Body of pancreas (tissue), 4 donors: ENCODE measurements around the gene HOXB6. TPM values are rescaled to one million over a fixed set of nuclear protein-coding genes. Genes with fewer than 3 reads are reported as not detected.

Source experiments
- ATAC-seq: fragments of 150-250 bp; one replicate; pipeline ENCODE4 v1.9.1; 2016
- DNase-seq, 4 donors: peaks; one replicate each; pipeline ENCODE4 v3.0.0-alpha.2; 2019
- H3K27ac ChIP-seq, 4 donors: fragments of 200-600 bp; sonication (generic); 1 replicate in 3 of 4; 2 replicates in 1 of 4; pipeline versions ENCODE4 v1.5.1 to v1.6.1; 2016 to 2019; ENCODE audit warnings: mild to moderate bottlenecking in 1 of 4, mixed read lengths in 1 of 4, moderate library complexity in 1 of 4
- H3K27me3 ChIP-seq, 2 donors: fragments of 200-600 bp; sonication (generic); one replicate each; pipeline ENCODE4 v1.6.0; 2016; ENCODE audit warnings: mild to moderate bottlenecking in 1 of 2
- H3K36me3 ChIP-seq, 2 donors: fragments of 200-600 bp; sonication (generic); replicated peaks in 1 of 2; 2 replicates each; pipeline ENCODE4 v1.5.1; 2016; ENCODE audit warnings: low read depth in 2 of 2; ENCODE audit not compliant: insufficient read depth in 1 of 2
- H3K4me1 ChIP-seq: fragments of 200-600 bp; sonication (generic); one replicate; pipeline ENCODE4 v1.6.0; 2016
- H3K4me3 ChIP-seq, 2 donors: fragments of 200-600 bp; sonication (generic); 1 replicate in 1 of 2; 2 replicates in 1 of 2; pipeline ENCODE4 v1.5.1; 2016 to 2019
- H3K9me3 ChIP-seq, 3 donors: fragments of 200-600 bp; sonication (generic); 1 replicate in 2 of 3; 2 replicates in 1 of 3; pipeline ENCODE4 v1.5.1; 2016
- CTCF ChIP-seq, 7 experiments: fragments of 450-650 bp in 4 of 7; fragments of 200-600 bp in 3 of 7; sonication (generic) in 3 of 7; IDR thresholded peaks; one replicate each; pipeline ENCODE4 v1.5.1; 2016 to 2019; ENCODE audit warnings: antibody characterized with exemption in 7 of 7
- POLR2A ChIP-seq, 3 donors: fragments of 450-650 bp; IDR thresholded peaks; one replicate each; pipeline ENCODE4 v1.6.1; 2016; ENCODE audit warnings: antibody characterized with exemption in 3 of 3, mild to moderate bottlenecking in 2 of 3
- WGBS, 2 donors: methylation state at CpG; one replicate each; pipeline ENCODE4 v1.1.5; 2017; 5-methylcytosine and 5-hydroxymethylcytosine counted together
- intact Hi-C: fragments of 100-400 bp; cut with DNase I; formaldehyde crosslinking; loops from one replicate; pipeline ENCODE4 v1.15.1; 2023
- total RNA-seq, 2 donors: library from RNA; depleted of rRNA; stranded (reverse); fragments of >200 nt; gene quantifications; one replicate each; pipeline ENCODE4 v1.1.0, GENCODE V29; 2016

The HOXB6 gene
- total RNA-seq, 2 donors from 2014 or later: 2.1 to 2.6 TPM

GRCh38 chr17:48634493-48635208 is 29.9 kb upstream of the HOXB6 start:
- Histone ChIP-seq H3K4me3 (no peak overlapping the region), H3K4me1 (peaks cover 11% of the 10 kb centered on the region), H3K9me3 (no peaks in the 10 kb centered on the region), H3K27me3 (peaks cover 0 to 77% of the 10 kb centered on the region in 2 donors), H3K27ac (no peak overlapping the region), H3K36me3 (no peaks in the 10 kb centered on the region)
- no peak for ATAC-seq
- intact Hi-C loops: no loop called here
- TF ChIP-seq CTCF (IDR thresholded peaks at IDR 0.05): no peak
- TF ChIP-seq POLR2A (IDR thresholded peaks at IDR 0.05): no peak
- 22 to 29% methylated on average over 20 of the region's 20 CpGs for WGBS, 2 donors
- no peak for DNase-seq

- Histone ChIP-seq H3K36me3 (no peaks in the 10 kb centered on the region), H3K27ac (no peak overlapping the region), H3K9me3 (no peaks in the 10 kb centered on the region), H3K4me3 (no peak overlapping the region), H3K27me3 (peaks cover 0 to 85% of the 10 kb centered on the region in 2 donors), H3K4me1 (peaks cover 11% of the 10 kb centered on the region)
- ATAC-seq (no peak), DNase-seq (no peak)
- WGBS, 2 donors: 16 to 21% methylated on average over 34 to 35 of the region's 35 CpGs
- intact Hi-C loops: no loop called here
- TF ChIP-seq CTCF (IDR thresholded peaks at IDR 0.05) (no peak), POLR2A (IDR thresholded peaks at IDR 0.05) (no peak)
These were observed 28.5 kb upstream of the HOXB6 start for GRCh38 chr17:48633266-48633677.

GRCh38 chr17:48632579-48633265 is 27.9 kb upstream of the HOXB6 start:
- DNase-seq (no peak), ATAC-seq (no peak)
- Histone ChIP-seq H3K9me3 (no peaks in the 10 kb centered on the region), H3K4me1 (peaks cover 11% of the 10 kb centered on the region), H3K36me3 (no peaks in the 10 kb centered on the region), H3K4me3 (no peak overlapping the region), H3K27ac (no peak overlapping the region), H3K27me3 (peaks cover 0 to 87% of the 10 kb centered on the region in 2 donors)
- intact Hi-C loops: no loop called here
- WGBS, 2 donors: 15 to 28% methylated on average over 7 of the region's 7 CpGs
- no peak for TF ChIP-seq POLR2A (IDR thresholded peaks at IDR 0.05)
- no peak for TF ChIP-seq CTCF (IDR thresholded peaks at IDR 0.05)

- DNase-seq (no peak), ATAC-seq (no peak)
- Histone ChIP-seq H3K9me3 (no peaks in the 10 kb centered on the region), H3K36me3 (no peaks in the 10 kb centered on the region), H3K27ac (no peak overlapping the region), H3K4me3 (no peak overlapping the region), H3K4me1 (peaks cover 11% of the 10 kb centered on the region), H3K27me3 (peaks cover 0 to 85% of the 10 kb centered on the region in 2 donors)
- WGBS, 2 donors: 15 to 22% methylated on average over 7 of the region's 7 CpGs
- TF ChIP-seq POLR2A (IDR thresholded peaks at IDR 0.05): no peak
- no peak for TF ChIP-seq CTCF (IDR thresholded peaks at IDR 0.05)
- intact Hi-C loops: no loop called here
These were observed 27.1 kb upstream of the HOXB6 start for GRCh38 chr17:48631693-48632578.
